Fibroblast of the aortic adventitia (primary cell): ENCODE measurements around the gene ABHD15. TPM values are rescaled to one million over a fixed set of nuclear protein-coding genes. Genes with fewer than 3 reads are reported as not detected.

Source experiments
- DNase-seq: peaks from one replicate; pipeline ENCODE4 v3.0.0-alpha.2; 2010; ENCODE audit warnings: low read depth
- H3K4me3 ChIP-seq: 2 replicates; pipeline ENCODE4 v1.5.1; 2011; ENCODE audit warnings: low read depth, mild to moderate bottlenecking, control low read depth, low read length, moderate library complexity
- total RNA-seq: library from RNA; depleted of rRNA; stranded (reverse); fragments of >200 nt; gene quantifications from 2 replicates; pipeline ENCODE4 v1.2.3, GENCODE V29; 2012; ENCODE audit warnings: low replicate concordance
- TF ChIP-seq, protein P1 (sequence below): IDR thresholded peaks from 2 replicates; pipeline ENCODE4 v1.5.1; 2011; ENCODE audit warnings: mild to moderate bottlenecking, low read length, control low read depth, inconsistent platforms; ENCODE audit not compliant: insufficient read depth

The ABHD15 gene, protein sequence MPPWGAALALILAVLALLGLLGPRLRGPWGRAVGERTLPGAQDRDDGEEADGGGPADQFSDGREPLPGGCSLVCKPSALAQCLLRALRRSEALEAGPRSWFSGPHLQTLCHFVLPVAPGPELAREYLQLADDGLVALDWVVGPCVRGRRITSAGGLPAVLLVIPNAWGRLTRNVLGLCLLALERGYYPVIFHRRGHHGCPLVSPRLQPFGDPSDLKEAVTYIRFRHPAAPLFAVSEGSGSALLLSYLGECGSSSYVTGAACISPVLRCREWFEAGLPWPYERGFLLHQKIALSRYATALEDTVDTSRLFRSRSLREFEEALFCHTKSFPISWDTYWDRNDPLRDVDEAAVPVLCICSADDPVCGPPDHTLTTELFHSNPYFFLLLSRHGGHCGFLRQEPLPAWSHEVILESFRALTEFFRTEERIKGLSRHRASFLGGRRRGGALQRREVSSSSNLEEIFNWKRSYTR
- total RNA-seq = 5.5 and 15.3 TPM in 2 replicates

DNA sequence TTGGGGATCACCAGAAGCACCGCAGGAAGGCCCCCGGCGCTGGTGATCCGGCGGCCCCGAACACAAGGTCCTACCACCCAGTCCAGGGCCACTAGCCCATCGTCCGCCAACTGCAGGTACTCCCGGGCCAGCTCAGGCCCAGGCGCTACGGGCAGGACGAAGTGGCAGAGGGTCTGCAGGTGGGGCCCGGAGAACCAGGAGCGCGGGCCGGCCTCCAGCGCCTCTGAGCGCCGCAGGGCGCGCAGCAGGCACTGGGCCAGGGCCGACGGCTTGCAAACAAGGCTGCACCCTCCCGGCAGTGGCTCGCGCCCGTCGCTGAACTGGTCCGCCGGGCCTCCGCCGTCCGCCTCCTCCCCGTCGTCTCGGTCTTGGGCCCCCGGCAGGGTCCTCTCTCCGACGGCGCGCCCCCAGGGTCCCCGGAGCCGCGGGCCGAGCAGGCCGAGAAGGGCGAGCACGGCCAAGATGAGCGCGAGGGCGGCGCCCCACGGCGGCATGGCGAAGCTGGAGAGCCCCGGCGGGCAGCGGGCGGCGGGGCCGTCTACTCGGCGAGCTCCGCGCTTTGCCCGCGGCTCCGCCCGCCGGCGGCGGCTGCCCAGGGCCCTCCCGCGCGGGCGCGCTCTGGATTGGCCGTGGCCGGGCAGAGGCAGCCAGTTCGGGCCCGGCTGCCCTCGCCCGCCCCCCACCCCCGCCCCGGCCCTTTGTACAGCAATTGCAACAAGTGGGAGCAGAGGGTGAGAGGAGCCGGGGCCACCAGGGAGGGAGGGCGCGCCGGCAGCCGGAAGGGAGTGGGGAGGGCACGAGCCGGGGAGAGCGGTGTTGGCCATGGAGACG, at the start of gene ABHD15:
Gene ABHD15, minus strand, starts transcription at position 565 of the 831 bp plus-strand sequence. Its CDS starts 71 bp downstream, at position 494.
- H3K4me3 ChIP-seq = peak within 1 kb of the TSS; percentile 76
- peak; percentile 55 for DNase-seq

DNA sequence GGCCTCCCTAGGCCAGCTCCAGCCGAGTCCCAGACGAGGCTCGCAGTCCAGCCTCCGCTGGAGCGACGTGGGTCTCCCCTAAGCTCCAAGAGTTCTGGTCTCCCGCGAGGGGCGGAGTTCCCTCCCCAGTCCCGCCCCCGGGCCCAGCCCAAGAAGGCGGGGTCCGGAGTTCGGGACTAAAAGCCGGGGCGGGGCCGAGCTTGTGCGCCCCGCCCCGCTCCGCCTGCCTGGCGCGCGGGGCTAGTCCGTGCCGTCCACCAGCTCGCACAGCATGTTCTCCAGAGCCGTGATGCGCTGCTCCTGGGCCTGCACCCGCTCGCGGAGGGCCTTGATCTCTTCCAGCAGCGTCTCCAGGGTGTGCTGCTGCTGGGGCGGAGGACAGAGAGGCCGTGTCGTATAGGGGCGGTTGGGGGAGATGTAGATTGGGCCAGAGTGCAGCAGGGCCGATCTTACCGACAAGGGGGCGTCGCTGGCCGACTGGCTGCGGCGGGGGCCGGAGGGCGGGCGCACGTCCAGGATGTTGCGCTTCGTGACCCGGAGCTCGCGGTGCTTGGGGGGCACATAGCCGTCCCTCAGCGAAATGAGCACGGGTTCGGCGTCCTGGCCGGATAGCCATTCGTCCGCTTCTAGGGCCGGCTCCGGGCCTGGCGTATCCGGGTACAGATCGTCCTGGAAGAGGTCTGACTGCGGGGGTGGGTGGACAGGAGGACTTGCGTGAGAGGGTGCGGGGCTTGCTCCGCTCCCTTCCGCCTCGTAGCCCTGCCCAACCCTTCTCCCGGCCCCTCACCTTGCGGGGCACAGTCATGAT, 48.9 kb upstream of the ABHD15 start:
- peak; percentile 74 for DNase-seq
- TF ChIP-seq, protein P1, sequence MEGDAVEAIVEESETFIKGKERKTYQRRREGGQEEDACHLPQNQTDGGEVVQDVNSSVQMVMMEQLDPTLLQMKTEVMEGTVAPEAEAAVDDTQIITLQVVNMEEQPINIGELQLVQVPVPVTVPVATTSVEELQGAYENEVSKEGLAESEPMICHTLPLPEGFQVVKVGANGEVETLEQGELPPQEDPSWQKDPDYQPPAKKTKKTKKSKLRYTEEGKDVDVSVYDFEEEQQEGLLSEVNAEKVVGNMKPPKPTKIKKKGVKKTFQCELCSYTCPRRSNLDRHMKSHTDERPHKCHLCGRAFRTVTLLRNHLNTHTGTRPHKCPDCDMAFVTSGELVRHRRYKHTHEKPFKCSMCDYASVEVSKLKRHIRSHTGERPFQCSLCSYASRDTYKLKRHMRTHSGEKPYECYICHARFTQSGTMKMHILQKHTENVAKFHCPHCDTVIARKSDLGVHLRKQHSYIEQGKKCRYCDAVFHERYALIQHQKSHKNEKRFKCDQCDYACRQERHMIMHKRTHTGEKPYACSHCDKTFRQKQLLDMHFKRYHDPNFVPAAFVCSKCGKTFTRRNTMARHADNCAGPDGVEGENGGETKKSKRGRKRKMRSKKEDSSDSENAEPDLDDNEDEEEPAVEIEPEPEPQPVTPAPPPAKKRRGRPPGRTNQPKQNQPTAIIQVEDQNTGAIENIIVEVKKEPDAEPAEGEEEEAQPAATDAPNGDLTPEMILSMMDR = no peak
- peak overlapping the region; percentile 49 for H3K4me3 ChIP-seq

More for the DNA sequence above, at the start of gene ABHD15:
- TF ChIP-seq, protein P1 = no peak

DNA sequence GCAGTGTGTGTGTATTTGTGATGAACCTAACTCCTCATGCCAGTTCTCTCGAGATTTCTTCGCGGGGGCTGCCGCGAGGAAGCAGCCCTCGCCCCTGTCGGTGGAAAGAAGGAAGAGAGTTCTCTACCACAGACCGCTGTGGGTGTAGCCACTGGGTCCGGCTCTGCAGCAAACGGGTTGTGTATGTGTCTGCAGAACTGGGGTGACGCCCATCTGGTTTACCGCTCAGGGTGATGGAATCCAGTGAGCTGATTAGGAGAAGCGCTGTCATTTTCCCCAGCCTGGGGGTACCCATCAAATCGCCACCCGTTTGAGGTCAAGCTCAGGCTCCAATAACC, 48.2 kb upstream of the ABHD15 start:
- H3K4me3 ChIP-seq = peak overlapping the region; percentile 49
- TF ChIP-seq, protein P1 = no peak
- DNase-seq = peak; percentile 40

DNA sequence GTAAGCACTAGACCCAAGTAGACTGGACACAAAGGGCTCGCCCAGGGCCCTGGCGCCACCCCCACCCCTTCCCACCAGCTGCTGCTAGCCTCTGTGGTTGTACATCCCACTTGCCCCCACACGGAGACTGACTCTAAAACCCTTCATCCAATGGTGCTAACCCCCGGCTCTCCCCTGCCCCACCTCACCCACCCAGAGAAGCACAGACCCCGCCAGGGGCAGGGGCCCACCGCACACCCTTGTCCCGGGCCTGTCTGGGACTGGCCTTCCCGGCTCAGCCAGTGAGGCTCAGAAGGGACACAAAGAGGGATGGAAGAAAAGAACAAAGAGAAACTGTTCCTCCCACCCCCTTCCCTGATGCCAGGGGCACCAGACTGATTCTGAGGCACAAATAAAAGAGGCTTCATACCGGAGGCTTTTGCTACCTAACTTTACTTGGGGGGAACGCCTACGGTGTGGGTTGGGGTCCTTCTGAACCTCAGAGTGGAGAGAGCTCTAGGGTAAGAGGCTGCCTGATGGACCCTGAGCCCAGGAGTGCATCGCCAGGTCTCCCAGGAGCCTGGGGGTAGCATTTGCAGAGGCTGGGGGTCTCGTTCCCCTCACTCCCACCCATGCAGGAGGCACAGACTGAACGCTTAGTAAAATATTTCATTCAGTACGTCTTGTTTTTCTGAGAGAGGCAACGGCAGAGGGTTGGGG, 47.7 kb upstream of the ABHD15 start:
- TF ChIP-seq, protein P1 = no peak
- no peak overlapping the region for H3K4me3 ChIP-seq
- DNase-seq = no peak

DNA sequence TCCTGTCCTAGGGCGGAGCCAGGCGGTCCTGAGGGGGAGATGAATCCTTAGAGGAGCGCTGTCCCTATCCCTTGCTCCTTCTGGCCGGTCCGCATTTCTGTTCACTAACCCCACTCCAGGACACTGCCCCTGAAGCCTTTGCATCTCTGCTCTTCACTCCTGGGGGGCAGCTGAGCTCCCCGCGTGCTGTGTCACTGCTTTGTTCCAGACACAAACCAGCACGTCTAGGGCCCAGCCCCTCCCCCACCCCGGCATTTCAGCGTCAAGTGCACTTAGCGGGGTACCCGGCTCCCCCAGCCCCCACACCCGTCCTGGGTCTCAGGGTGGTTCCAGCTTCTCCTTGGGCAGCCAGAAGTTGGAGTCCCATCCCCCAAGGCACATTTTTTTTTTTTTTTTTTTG, 47.0 kb upstream of the ABHD15 start:
- H3K4me3 ChIP-seq = no peak overlapping the region
- DNase-seq = no peak
- TF ChIP-seq, protein P1 = no peak
